ENCODE results near the gene SH3BP5.

GRCh38 chr3:15286022-15286421 is 46.4 kb downstream of the SH3BP5 start:
- TF ChIP-seq ATF3 (IDR thresholded peaks at IDR 0.05) (no peak), SIN3A (IDR thresholded peaks at IDR 0.05; ENCODE audit: low read depth) (no peak), CTCF (IDR thresholded peaks at IDR 0.05 in 2 of 3, conservative IDR thresholded peaks at IDR 0.05 in 1 of 3; ENCODE audit: borderline replicate concordance in 1 of 3, insufficient read depth in 1 of 3, low read depth in 2 of 3, low read length in 2 of 3) (no peak), POLR2AphosphoS5 (IDR thresholded peaks at IDR 0.05; ENCODE audit: low read depth, low read length) (no peak), CBX3 (IDR thresholded peaks at IDR 0.05; ENCODE audit: low read depth) (no peak), ZFX (IDR thresholded peaks at IDR 0.05) (no peak), MAX (IDR thresholded peaks at IDR 0.05) (no peak), POLR2A (IDR thresholded peaks at IDR 0.05; ENCODE audit: borderline replicate concordance, extremely low read depth, insufficient read depth, insufficient read length) (no peak), YY1 (IDR thresholded peaks at IDR 0.05; ENCODE audit: extremely low read depth, insufficient replicate concordance, low read depth, low read length) (no peak), SRF (IDR thresholded peaks at IDR 0.05; ENCODE audit: low read depth) (no peak), SP1 (IDR thresholded peaks at IDR 0.05; ENCODE audit: low read depth) (no peak), EZH2 (IDR thresholded peaks at IDR 0.05) (no peak)
